Mucosa of descending colon (tissue), 3 donors: Measurements from ENCODE around the gene ECSCR. TPM values are rescaled to one million over a fixed set of nuclear protein-coding genes. Genes with fewer than 3 reads are reported as not detected.

Experiments
- ATAC-seq: fragments of 200-7000 bp; cut with Tn5 transposase; one replicate; pipeline ENCODE4 v1.9.1; 2020; ENCODE audit warnings: mild to moderate bottlenecking, moderate library complexity
- DNase-seq, 3 donors: peaks; one replicate each; pipeline ENCODE4 v3.0.0-alpha.2; 2020
- H3K36me3 ChIP-seq: fragments of 200-600 bp; one replicate; pipeline ENCODE4 v1.8.0; 2021; ENCODE audit warnings: low read depth, mild to moderate bottlenecking
- H3K4me1 ChIP-seq: fragments of 200-600 bp; one replicate; pipeline ENCODE4 v1.8.0; 2021; ENCODE audit warnings: low read depth, mild to moderate bottlenecking
- H3K4me3 ChIP-seq: fragments of 200-600 bp; one replicate; pipeline ENCODE4 v1.8.0; 2021; ENCODE audit warnings: mild to moderate bottlenecking
- H3K9me3 ChIP-seq: fragments of 200-600 bp; one replicate; pipeline ENCODE4 v1.8.0; 2021; ENCODE audit warnings: mild to moderate bottlenecking
- intact Hi-C, 2 donors: fragments of 100-400 bp; cut with DNase I in 1 of 2; cut with micrococcal nuclease in 1 of 2; formaldehyde crosslinking; loops; one replicate each; pipeline versions ENCODE4 v1.11.0 to v1.11.1; 2022; cut with DNase I, micrococcal nuclease
- total RNA-seq, 3 donors: library from RNA; stranded (reverse); fragmentation: NEBNext Ultra II Directional in 2 of 3; extraction: Animal tissue kit (Norgen Biotek cat#: 25700) in 2 of 3; gene quantifications; one replicate each; pipeline versions ENCODE4 v1.2.1 to v1.2.4, GENCODE V29; 2021 to 2023
- TF ChIP-seq, protein P1 (sequence below): fragments of 200-600 bp; IDR thresholded peaks from one replicate; pipeline ENCODE4 v1.8.0; 2022; ENCODE audit warnings: antibody characterized with exemption, mild to moderate bottlenecking
- donor health status: DM: no; HTN: no; CAD: no; lungs with moderate emphysema.
- donor health status: DM: no; HTN: no; CAD: no.
- donor health status: DM: no; HTN: yes; CAD: no.

ECSCR gene
- total RNA-seq, 3 donors from 2014 or later = 3.4 to 8.5 (median 7.9) TPM

DNA sequence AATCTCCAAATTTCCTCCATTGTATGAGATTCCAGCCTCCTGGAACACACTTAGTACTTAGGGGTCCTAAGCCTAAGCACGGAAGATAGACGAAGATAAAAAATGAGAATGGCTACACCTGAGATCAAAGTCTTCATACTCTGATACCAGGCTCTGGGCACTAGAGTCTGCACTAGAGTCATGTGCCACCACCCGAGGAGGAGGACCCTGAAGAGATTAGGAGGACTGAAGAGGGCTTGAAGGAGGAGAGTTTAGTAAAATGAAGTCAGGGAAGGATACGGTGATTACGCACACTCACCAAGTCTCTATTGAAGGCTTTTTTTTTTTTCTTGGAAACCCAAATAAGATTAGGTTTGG is 58.1 kb downstream of the ECSCR start:
- TF ChIP-seq, protein P1, sequence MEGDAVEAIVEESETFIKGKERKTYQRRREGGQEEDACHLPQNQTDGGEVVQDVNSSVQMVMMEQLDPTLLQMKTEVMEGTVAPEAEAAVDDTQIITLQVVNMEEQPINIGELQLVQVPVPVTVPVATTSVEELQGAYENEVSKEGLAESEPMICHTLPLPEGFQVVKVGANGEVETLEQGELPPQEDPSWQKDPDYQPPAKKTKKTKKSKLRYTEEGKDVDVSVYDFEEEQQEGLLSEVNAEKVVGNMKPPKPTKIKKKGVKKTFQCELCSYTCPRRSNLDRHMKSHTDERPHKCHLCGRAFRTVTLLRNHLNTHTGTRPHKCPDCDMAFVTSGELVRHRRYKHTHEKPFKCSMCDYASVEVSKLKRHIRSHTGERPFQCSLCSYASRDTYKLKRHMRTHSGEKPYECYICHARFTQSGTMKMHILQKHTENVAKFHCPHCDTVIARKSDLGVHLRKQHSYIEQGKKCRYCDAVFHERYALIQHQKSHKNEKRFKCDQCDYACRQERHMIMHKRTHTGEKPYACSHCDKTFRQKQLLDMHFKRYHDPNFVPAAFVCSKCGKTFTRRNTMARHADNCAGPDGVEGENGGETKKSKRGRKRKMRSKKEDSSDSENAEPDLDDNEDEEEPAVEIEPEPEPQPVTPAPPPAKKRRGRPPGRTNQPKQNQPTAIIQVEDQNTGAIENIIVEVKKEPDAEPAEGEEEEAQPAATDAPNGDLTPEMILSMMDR = no peak
- Histone ChIP-seq H3K4me1 (peaks cover 15% of the 10 kb centered on the region), H3K9me3 (no peaks in the 10 kb centered on the region), H3K4me3 (no peak overlapping the region), H3K36me3 (no peaks in the 10 kb centered on the region)
- no peak for DNase-seq
- peak; percentile 0 for ATAC-seq
- intact Hi-C loops = no loop called here

DNA sequence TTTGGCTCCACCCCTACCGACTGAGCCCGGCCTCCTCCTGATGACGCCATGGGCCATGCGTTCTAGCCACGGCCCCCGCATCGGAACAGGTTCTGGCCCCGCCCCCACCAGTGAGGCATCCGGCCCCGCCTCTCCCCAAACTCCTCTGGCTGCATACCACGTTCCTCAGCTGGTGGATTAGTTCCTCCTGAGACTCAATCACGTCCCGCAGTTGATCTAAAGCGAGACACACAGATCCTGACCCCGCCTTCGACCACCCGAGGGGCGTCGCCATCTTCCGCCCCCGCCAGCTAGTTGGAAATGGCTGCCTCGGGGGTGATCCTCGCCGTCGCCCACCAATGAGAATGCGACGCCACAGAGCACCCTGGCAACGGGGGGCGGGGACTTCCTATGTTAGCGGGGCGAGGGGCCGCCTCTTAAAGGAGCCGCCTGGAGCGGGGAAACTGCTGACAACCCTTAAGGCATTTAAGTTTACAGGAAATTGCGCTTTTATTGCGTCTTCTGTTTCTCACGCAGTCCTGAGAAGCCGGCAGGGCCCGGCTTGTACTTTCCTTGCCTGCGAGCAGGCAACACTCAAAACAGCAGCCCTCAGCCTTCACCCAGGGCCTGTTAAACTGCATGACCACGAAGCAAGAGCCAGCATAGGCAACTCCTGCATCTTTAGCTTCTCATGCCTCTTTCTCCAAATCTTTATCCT is 58.6 kb downstream of the ECSCR start, which contains the start of gene SPATA24:
Gene SPATA24, minus strand, starts transcription at position 303 of the 697 bp plus-strand sequence. Its CDS starts 29 bp downstream, at position 274.
- peaks cover 15% of the 10 kb centered on the region for H3K4me1 ChIP-seq
- intact Hi-C loops = no loop called here
- H3K4me3 ChIP-seq = peak within 1 kb of the TSS; percentile 36
- DNase-seq (peak; percentile 98 to 99 (median 99)), ATAC-seq (peak; percentile 96)
- no peaks in the 10 kb centered on the region for H3K36me3 ChIP-seq
- TF ChIP-seq, protein P1 = no peak
- no peaks in the 10 kb centered on the region for H3K9me3 ChIP-seq

DNA sequence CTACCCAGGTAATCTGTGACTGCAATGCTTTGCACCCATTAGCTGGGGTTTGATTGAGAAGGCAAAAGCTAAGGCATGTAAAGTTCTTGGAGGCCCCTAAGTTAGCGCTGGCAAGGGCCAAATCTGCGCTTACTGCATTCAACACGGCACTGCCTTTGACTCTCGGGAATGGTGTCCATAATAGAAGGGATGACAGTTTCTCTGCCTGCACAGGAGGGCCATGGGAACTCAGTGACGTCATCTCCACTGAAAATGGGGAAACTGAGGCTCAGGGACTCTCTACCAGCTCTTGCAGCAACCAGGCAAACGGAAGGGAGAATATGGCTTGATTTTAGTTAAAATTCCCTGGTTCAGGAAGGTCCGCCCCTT is 59.1 kb downstream of the ECSCR start:
- no peaks in the 10 kb centered on the region for H3K9me3 ChIP-seq
- TF ChIP-seq, protein P1 = no peak
- peaks cover 15% of the 10 kb centered on the region for H3K4me1 ChIP-seq
- intact Hi-C loops = no loop called here
- DNase-seq (no peak), ATAC-seq (peak; percentile 3)
- peak overlapping the region; percentile 36 for H3K4me3 ChIP-seq
- H3K36me3 ChIP-seq = no peaks in the 10 kb centered on the region

GRCh38 chr5:139402561-139403158 is 59.9 kb downstream of the ECSCR start:
- Histone ChIP-seq H3K4me1 (peaks cover 15% of the 10 kb centered on the region), H3K4me3 (no peak overlapping the region), H3K9me3 (no peaks in the 10 kb centered on the region), H3K36me3 (no peaks in the 10 kb centered on the region)
- TF ChIP-seq, protein P1 = peak; percentile 45
- intact Hi-C loops = no loop called here
- ATAC-seq (peak; percentile 11), DNase-seq (peak in 2 of 3 donors; percentile 51 to 59)

DNA sequence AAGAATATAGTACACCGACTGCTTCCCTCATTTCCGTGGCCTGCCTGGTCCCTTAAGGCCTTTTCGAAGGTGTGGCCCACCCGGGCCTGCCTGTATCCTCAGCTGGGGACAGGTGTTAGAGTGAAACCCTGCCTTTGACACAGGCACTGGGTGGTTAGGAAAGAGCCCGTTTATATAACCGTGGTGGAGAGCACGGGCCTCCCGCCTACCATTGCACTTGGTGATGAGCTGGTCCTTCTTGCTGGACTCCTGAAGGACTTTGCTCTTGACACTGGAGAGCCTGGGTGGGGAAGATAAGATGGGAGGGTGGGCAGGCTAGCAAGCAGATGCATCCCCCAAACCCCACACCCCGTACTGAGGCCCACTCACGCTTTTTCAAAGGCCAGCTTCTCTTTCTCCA is 61.0 kb downstream of the ECSCR start:
- TF ChIP-seq, protein P1 = no peak
- intact Hi-C loops = no loop called here
- Histone ChIP-seq H3K4me3 (no peak overlapping the region), H3K4me1 (peaks cover 15% of the 10 kb centered on the region), H3K9me3 (no peaks in the 10 kb centered on the region), H3K36me3 (no peaks in the 10 kb centered on the region)
- ATAC-seq (no peak), DNase-seq (no peak)
